ENCODE data around the gene TSPAN18. TPM values are rescaled to one million over a fixed set of nuclear protein-coding genes. Genes with fewer than 3 reads are reported as not detected.

TSPAN18 gene
- total and polyA plus RNA-seq, 8 donors: 27.2 to 85.8 (median 63.7) TPM

DNA sequence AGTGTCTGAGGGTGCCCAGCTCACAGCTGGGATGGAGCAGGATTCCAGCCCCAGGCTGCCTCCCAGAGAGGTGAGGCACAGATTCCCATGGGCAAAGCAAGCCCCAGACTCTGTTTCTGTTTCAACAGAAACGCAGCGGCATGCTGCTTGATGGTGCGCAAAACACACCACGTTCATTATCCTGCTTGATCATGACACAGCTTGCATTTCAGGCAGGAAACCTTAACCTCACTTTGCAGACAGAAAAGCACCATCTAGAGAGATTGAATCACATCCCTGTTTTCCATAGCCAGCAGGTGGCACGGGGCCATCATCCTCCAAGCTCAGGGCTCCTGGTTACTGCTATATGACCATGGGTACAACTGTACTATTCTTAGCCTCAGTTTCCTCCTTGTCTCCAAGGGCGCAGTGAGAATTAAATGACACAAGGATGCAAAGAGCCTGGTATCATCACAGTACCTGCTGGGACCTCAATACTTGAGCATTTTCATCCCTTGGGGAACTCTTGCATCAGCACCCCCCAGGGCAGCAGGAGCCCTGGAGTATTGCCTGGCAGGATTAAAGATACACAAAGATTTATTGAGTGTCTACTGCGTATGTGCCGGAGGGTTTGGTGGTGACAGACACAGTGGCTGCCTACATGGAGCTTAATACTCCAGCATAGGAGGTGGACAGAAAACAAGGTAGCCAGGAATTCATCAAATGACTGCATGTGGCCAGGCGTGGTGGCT is 113.9 kb downstream of the TSPAN18 start:
- intact Hi-C loops (cut with DNase I): no loop called here
- Histone ChIP-seq H3K4me1 (no peaks in the 10 kb centered on the region), H3K9me3 (peaks cover 0 to 7% of the 10 kb centered on the region in 2 donors), H3K27ac (no peak overlapping the region), H3K4me3 (no peak overlapping the region), H3K36me3 (no peaks in the 10 kb centered on the region), H3K27me3 (no peaks in the 10 kb centered on the region)
- TF ChIP-seq, protein P1, sequence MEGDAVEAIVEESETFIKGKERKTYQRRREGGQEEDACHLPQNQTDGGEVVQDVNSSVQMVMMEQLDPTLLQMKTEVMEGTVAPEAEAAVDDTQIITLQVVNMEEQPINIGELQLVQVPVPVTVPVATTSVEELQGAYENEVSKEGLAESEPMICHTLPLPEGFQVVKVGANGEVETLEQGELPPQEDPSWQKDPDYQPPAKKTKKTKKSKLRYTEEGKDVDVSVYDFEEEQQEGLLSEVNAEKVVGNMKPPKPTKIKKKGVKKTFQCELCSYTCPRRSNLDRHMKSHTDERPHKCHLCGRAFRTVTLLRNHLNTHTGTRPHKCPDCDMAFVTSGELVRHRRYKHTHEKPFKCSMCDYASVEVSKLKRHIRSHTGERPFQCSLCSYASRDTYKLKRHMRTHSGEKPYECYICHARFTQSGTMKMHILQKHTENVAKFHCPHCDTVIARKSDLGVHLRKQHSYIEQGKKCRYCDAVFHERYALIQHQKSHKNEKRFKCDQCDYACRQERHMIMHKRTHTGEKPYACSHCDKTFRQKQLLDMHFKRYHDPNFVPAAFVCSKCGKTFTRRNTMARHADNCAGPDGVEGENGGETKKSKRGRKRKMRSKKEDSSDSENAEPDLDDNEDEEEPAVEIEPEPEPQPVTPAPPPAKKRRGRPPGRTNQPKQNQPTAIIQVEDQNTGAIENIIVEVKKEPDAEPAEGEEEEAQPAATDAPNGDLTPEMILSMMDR (IDR thresholded peaks at IDR 0.05): no peak
- no peak for ATAC-seq
- DNase-seq: no peak

DNA sequence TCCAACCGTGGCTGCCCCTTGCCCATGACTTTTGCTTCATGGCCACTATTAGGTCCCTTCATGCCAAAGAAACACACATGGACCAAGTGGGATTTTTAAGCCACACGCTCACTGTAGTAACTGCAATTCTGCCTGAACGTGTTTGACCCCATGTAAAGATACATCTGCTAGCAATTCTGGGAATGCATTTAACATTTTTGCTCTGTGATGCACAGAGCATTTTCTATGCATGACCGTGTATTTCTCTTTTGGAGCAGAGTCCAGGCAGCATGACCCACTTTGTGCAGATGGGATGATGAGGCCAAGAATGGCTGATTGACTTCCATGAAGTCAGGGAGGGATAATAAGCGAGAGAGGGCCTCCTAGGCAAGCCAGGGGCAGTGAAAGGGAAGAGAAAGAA is 115.5 kb downstream of the TSPAN18 start:
- Histone ChIP-seq H3K4me3 (no peak overlapping the region), H3K4me1 (no peaks in the 10 kb centered on the region), H3K9me3 (peaks cover 0 to 11% of the 10 kb centered on the region in 2 donors), H3K27ac (no peak overlapping the region), H3K27me3 (no peaks in the 10 kb centered on the region), H3K36me3 (no peaks in the 10 kb centered on the region)
- DNase-seq: no peak
- TF ChIP-seq, protein P1 (IDR thresholded peaks at IDR 0.05): no peak
- intact Hi-C loops (cut with DNase I): no loop called here
- ATAC-seq: no peak

DNA sequence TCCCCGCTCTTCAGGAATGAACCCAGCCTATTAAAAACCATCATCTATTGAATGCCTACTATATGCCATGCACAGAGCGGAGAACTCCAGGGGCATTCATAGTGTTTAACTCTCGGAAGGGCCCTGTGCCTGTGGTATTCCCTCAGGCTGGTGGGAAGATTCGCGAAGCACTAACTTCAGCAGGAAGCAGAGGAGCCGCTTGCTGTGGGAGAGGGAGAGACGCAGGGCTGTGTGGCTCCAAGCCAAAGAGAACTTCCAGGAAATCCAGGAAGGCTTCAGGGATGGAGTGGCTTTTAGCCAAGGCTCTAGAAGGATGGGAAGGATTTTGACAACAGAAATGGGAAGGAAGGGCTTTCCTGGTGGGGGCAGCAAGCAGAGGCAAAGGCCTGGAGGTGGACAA is 120.1 kb downstream of the TSPAN18 start:
- no peaks in the 10 kb centered on the region for H3K27me3 ChIP-seq
- peaks cover 0 to 14% of the 10 kb centered on the region in 2 donors for H3K9me3 ChIP-seq
- no peak overlapping the region for H3K27ac ChIP-seq
- intact Hi-C loops (cut with DNase I): no loop called here
- TF ChIP-seq, protein P1 (IDR thresholded peaks at IDR 0.05): no peak
- no peak for ATAC-seq
- H3K4me1 ChIP-seq: no peaks in the 10 kb centered on the region
- H3K4me3 ChIP-seq: no peak overlapping the region
- DNase-seq: no peak
- no peaks in the 10 kb centered on the region for H3K36me3 ChIP-seq

DNA sequence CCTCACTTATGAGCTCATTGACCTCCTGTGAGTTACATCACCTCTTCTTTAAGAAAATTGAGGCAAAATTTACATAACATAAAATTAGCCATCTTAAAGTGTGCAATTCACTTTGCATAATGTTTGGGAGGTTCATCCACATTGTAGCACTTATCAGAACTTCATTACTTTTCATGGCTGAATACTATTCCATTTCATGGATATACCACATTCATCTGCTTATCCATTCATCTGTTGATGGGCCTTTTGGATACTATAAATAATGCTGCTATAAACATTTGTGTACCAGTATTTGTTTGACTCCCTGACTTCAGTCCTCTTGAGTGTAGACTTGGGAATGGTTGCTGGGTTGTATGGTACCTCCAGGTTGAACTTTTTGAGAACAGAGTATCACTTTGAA is 120.6 kb downstream of the TSPAN18 start:
- Histone ChIP-seq H3K9me3 (peaks cover 0 to 14% of the 10 kb centered on the region in 2 donors), H3K27me3 (no peaks in the 10 kb centered on the region), H3K4me3 (no peak overlapping the region), H3K27ac (no peak overlapping the region), H3K4me1 (no peaks in the 10 kb centered on the region), H3K36me3 (no peaks in the 10 kb centered on the region)
- intact Hi-C loops (cut with DNase I): no loop called here
- DNase-seq (no peak), ATAC-seq (no peak)
- TF ChIP-seq, protein P1 (IDR thresholded peaks at IDR 0.05): no peak

DNA sequence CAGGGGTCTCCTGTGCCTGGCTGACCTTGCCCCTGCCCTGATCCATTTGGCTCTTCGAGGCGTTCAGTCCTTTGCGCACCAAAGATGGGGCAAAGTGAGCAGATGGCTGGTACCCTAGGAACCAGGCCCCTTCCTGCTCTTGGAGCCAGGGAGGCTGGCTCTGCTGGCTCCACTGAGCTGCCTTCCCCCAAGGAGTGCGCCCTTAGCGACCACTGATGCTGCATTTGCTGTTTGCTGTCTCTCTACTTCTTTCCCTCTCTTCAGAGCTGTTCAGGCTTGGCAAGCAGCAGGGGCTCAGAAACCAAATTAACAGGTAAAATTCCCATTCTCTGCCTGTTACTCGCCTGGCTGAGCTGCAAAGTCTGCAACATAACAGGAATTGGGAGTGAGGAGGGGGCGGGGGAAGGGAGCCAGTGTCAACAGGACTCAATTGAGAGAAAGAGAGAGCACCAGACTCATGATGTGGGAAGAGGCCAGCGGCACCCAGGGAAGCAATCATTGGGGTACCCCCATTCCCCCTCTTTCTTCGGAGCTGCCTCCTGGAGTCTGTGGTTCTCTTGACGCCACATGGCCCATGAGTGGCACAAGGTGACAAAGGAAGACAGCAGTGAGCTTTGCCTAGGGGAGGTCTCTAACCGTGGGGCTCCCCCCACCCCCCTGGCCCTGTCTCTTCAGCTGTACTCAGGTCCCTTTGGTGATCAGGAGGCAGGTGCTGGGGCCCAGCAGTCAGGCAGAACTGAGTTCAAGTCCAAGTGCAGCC is 121.6 kb downstream of the TSPAN18 start:
- H3K27ac ChIP-seq: no peak overlapping the region

More for the DNA sequence above, 121.6 kb downstream of the TSPAN18 start:
- TF ChIP-seq, protein P1 (IDR thresholded peaks at IDR 0.05): no peak
- ATAC-seq (no peak), DNase-seq (no peak)
- Histone ChIP-seq H3K9me3 (peaks cover 0 to 14% of the 10 kb centered on the region in 2 donors), H3K36me3 (no peaks in the 10 kb centered on the region), H3K4me1 (no peaks in the 10 kb centered on the region), H3K27me3 (no peaks in the 10 kb centered on the region), H3K4me3 (no peak overlapping the region)
- intact Hi-C loops (cut with DNase I): no loop called here
